22Rv1 (cell line): ENCODE data around the gene SLC39A11.

Experiments
- ZFX ChIP-seq: fragments of 450-650 bp; IDR thresholded peaks from 2 replicates; pipeline ENCODE4 v1.6.1; 2017; ENCODE audit warnings: antibody characterized with exemption, borderline replicate concordance
- TF ChIP-seq, protein P1 (sequence below): fragments of 450-650 bp; IDR thresholded peaks from 2 replicates; pipeline ENCODE4 v1.5.1; 2017; ENCODE audit warnings: mild to moderate bottlenecking

DNA sequence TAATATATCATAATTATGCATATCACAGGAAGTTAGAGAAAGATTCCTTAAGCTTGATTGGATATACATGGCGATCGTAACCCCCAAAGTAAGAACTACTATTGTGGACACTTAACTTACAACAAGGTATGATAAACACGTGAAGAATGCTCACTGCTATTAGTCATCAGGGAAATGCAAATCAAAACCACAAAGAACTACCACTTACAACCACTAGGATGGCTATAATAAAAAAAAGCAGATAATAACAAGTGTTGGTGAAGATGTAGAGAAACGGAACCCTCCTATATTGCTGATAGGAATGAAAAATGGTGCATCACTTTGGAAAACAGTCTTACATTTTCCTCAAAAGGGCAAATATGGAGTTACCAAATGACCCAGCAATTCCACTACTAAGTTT is 265.9 kb downstream of the SLC39A11 start:
- TF ChIP-seq, protein P1, sequence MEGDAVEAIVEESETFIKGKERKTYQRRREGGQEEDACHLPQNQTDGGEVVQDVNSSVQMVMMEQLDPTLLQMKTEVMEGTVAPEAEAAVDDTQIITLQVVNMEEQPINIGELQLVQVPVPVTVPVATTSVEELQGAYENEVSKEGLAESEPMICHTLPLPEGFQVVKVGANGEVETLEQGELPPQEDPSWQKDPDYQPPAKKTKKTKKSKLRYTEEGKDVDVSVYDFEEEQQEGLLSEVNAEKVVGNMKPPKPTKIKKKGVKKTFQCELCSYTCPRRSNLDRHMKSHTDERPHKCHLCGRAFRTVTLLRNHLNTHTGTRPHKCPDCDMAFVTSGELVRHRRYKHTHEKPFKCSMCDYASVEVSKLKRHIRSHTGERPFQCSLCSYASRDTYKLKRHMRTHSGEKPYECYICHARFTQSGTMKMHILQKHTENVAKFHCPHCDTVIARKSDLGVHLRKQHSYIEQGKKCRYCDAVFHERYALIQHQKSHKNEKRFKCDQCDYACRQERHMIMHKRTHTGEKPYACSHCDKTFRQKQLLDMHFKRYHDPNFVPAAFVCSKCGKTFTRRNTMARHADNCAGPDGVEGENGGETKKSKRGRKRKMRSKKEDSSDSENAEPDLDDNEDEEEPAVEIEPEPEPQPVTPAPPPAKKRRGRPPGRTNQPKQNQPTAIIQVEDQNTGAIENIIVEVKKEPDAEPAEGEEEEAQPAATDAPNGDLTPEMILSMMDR = no peak
- TF ChIP-seq ZFX = no peak
